Activated effector memory CD4-positive, alpha-beta T cell treated with anti-CD3 and anti-CD28 coated beads, Interleukin-2, amount 50 U/mL, for 16 hours (primary cell): ENCODE results near the gene DKK3.
"Not testable (repeated sequence)": the region's sequence is repeated elsewhere in the genome, so short reads cannot be mapped to it uniquely, and the experiment has no call there.

ENCODE experiments used
- DNase-seq: peaks from one replicate; pipeline ENCODE4 v3.0.0-alpha.2; 2020

Gene DKK3

GRCh38 chr11:12007769-12008737 lies at the start of gene DKK3:
DKK3 (minus strand) TSS chr11:12008626; CDS start chr11:12008582, 44 bp downstream.
- no peak for DNase-seq

GRCh38 chr11:12057299-12057980 lies 49.0 kb upstream of the DKK3 start:
- no peak for DNase-seq

- no peak for DNase-seq
These were observed 47.7 kb upstream of the DKK3 start for GRCh38 chr11:12056119-12056518.

GRCh38 chr11:12053606-12054361 lies 45.4 kb upstream of the DKK3 start:
- DNase-seq = no peak

- no peak for DNase-seq
These were observed 44.5 kb upstream of the DKK3 start for GRCh38 chr11:12052676-12053605.

GRCh38 chr11:12051287-12051662 lies 42.8 kb upstream of the DKK3 start:
- DNase-seq = no peak

GRCh38 chr11:12050470-12051286 lies 42.3 kb upstream of the DKK3 start:
- no peak for DNase-seq

- DNase-seq = no peak
These were observed 40.7 kb upstream of the DKK3 start for GRCh38 chr11:12048936-12049790.

- no peak for DNase-seq
These were observed 38.3 kb upstream of the DKK3 start for GRCh38 chr11:12046636-12047236.

- no peak for DNase-seq
These were observed 37.6 kb upstream of the DKK3 start for GRCh38 chr11:12045914-12046635.

GRCh38 chr11:12044799-12045198 lies 36.4 kb upstream of the DKK3 start:
- DNase-seq = no peak

GRCh38 chr11:12043959-12044791 lies 35.7 kb upstream of the DKK3 start:
- DNase-seq = peak; percentile 84

GRCh38 chr11:12043221-12043620 lies 34.8 kb upstream of the DKK3 start:
- no peak for DNase-seq

- no peak for DNase-seq
These were observed 33.8 kb upstream of the DKK3 start for GRCh38 chr11:12042215-12042676.

- not testable (repeated sequence) for DNase-seq
These were observed 32.3 kb upstream of the DKK3 start for GRCh38 chr11:12040719-12041118.

- DNase-seq = no peak
These were observed 24.5 kb upstream of the DKK3 start for GRCh38 chr11:12032968-12033367.

GRCh38 chr11:12031856-12032544 lies 23.6 kb upstream of the DKK3 start:
- no peak for DNase-seq
